Mucosa of descending colon (tissue), 3 donors: ENCODE results near the gene DDX56. TPM values are rescaled to one million over a fixed set of nuclear protein-coding genes. Genes with fewer than 3 reads are reported as not detected.

Experiments used
- ATAC-seq: fragments of 200-7000 bp; cut with Tn5 transposase; one replicate; pipeline ENCODE4 v1.9.1; 2020; ENCODE audit warnings: mild to moderate bottlenecking, moderate library complexity
- DNase-seq, 3 donors: peaks; one replicate each; pipeline ENCODE4 v3.0.0-alpha.2; 2020
- H3K36me3 ChIP-seq: fragments of 200-600 bp; one replicate; pipeline ENCODE4 v1.8.0; 2021; ENCODE audit warnings: low read depth, mild to moderate bottlenecking
- H3K4me1 ChIP-seq: fragments of 200-600 bp; one replicate; pipeline ENCODE4 v1.8.0; 2021; ENCODE audit warnings: low read depth, mild to moderate bottlenecking
- H3K4me3 ChIP-seq: fragments of 200-600 bp; one replicate; pipeline ENCODE4 v1.8.0; 2021; ENCODE audit warnings: mild to moderate bottlenecking
- H3K9me3 ChIP-seq: fragments of 200-600 bp; one replicate; pipeline ENCODE4 v1.8.0; 2021; ENCODE audit warnings: mild to moderate bottlenecking
- CTCF ChIP-seq: fragments of 200-600 bp; IDR thresholded peaks from one replicate; pipeline ENCODE4 v1.8.0; 2022; ENCODE audit warnings: antibody characterized with exemption, mild to moderate bottlenecking
- intact Hi-C, 2 donors: fragments of 100-400 bp; cut with DNase I in 1 of 2; cut with micrococcal nuclease in 1 of 2; formaldehyde crosslinking; loops; one replicate each; pipeline versions ENCODE4 v1.11.0 to v1.11.1; 2022; cut with DNase I, micrococcal nuclease
- total RNA-seq, 3 donors: library from RNA; stranded (reverse); fragmentation: NEBNext Ultra II Directional in 2 of 3; extraction: Animal tissue kit (Norgen Biotek cat#: 25700) in 2 of 3; gene quantifications; one replicate each; pipeline versions ENCODE4 v1.2.1 to v1.2.4, GENCODE V29; 2021 to 2023
- donor health status: DM: no; HTN: no; CAD: no; lungs with moderate emphysema.
- donor health status: DM: no; HTN: no; CAD: no.
- donor health status: DM: no; HTN: yes; CAD: no.

Gene DDX56
- total RNA-seq, 3 donors from 2014 or later: 50.7 to 60.6 (median 60.0) TPM

DNA sequence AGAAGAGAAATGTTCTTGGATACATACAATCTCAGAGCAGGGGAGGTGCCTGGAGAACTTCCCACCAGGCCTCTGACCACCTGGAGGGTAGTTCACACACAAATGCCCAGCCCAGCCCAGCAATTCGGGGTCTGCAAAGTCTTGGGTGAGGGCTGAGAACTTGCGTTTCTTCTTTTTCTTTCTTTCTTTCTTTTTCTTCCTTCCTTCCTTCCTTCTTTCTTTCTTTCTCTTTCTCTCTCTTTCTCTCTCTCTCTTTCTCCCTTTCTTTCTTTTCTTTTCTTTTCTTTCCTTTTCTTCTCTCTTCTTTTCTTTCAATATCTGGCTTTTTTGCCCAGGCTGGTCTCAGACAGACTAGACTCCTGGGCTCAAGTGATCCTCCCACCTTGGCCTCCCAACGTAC is 54.9 kb downstream of the DDX56 start:
- intact Hi-C loops: no loop called here
- ATAC-seq: no peak
- no peaks in the 10 kb centered on the region for H3K9me3 ChIP-seq
- H3K4me1 ChIP-seq: no peaks in the 10 kb centered on the region
- TF ChIP-seq CTCF: no peak
- no peak overlapping the region for H3K4me3 ChIP-seq
- no peak for DNase-seq
- H3K36me3 ChIP-seq: no peaks in the 10 kb centered on the region

- H3K4me1 ChIP-seq: no peaks in the 10 kb centered on the region
- no peaks in the 10 kb centered on the region for H3K9me3 ChIP-seq
- DNase-seq (no peak), ATAC-seq (no peak)
- TF ChIP-seq CTCF: no peak
- no peak overlapping the region for H3K4me3 ChIP-seq
- H3K36me3 ChIP-seq: no peaks in the 10 kb centered on the region
- intact Hi-C loops: no loop called here
These were observed 56.5 kb downstream of the DDX56 start for GRCh38 chr7:44517175-44517574.

Other genes with a start within 250 kb of the DDX56 start
- gene CAMK2B, start 248.3 kb downstream of the DDX56 start, total RNA-seq: 1 to 10 TPM in 1 of 3 donors, under 1 TPM in 2; 0.35 to 2.2 (median 0.87) TPM
- 100 to 1,000 TPM in 1 of 3 donors, 10 to 100 TPM in 2; 66.3 to 108 (median 76.0) TPM for gene NUDCD3, start 83.2 kb downstream of the DDX56 start, total RNA-seq
- gene NPC1L1, start 32.6 kb downstream of the DDX56 start, total RNA-seq: under 1 TPM in 2 of 3 donors, not detected in 1; 0.12 to 0.82 TPM
- gene TMED4, start 8.3 kb upstream of the DDX56 start, total RNA-seq: 10 to 100 TPM; 76.7 to 93.3 (median 84.9) TPM
- gene OGDH, start 32.7 kb upstream of the DDX56 start, total RNA-seq: 100 to 1,000 TPM; 141 to 186 (median 159) TPM
- gene ZMIZ2, start 174.9 kb upstream of the DDX56 start, total RNA-seq: 100 to 1,000 TPM in 1 of 3 donors, 10 to 100 TPM in 2; 80.4 to 104 (median 89.8) TPM
- gene PPIA, start 222.8 kb upstream of the DDX56 start, total RNA-seq: 1,000 to 10,000 TPM in 2 of 3 donors, 100 to 1,000 TPM in 1; 792 to 1,320 (median 1,014) TPM